ENCODE results near the gene PALLD. TPM values are rescaled to one million over a fixed set of nuclear protein-coding genes. Genes with fewer than 3 reads are reported as not detected.
A peak's percentile ranks its signal among the peaks of the same experiment; 100 is the strongest.

Gene PALLD
- total RNA-seq, 1 experiment from 2014 or later: 50.0 TPM

- no peak for DNase-seq (ENCODE audit: low read depth)
These were observed 329.8 kb downstream of the PALLD start for GRCh38 chr4:168826620-168827019.

DNA sequence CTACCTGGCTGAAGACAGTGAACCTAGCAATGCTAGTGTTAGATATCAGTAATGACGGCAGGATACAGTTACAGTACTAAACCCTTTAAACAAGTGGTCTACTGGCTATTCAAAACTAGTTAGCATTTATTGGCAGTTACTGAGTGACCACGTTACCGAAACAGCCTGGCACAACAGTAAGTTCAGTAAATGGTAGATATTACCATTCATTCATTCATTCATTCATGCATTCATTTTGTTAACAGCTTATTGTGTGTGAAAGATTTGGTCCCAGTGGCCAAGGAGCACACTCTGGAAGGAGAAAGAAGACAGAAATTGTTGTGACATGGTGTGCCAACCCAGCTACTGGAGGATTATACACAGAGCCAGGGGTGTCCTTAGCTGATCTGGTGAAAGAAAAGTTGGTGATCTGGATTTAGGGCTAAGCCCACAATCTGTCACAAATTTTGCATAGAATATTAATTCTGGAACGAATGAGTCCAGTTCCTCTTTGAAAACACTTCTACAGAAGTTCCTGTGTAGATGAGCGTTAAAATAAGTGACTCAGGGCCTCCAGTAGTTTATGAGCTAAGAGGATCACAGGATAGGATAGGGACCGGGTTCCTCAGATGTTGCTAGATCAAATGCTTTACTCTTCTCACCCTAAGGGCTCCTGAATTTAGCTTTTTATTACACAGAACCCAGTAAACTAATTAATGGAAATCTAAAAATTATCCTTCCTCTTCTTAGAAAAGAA lies 334.1 kb downstream of the PALLD start:
- no peak for DNase-seq (ENCODE audit: low read depth)

DNA sequence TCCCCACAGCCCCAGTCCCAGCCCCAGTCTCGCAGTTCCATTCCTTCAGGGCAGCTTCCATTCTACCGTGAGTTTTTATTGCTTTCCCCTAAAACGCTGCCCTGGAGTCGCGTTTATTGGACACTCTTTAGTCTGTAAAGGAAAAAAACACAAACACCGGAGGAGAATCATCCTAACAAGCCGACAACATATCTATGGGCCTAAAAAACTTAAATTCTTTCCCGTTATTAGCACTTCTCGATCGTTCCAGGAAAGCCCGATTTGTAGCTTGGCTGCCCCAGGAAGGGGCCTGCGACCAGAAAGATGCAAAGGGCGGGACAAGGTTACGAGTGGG lies 334.7 kb downstream of the PALLD start:
- no peak for DNase-seq (ENCODE audit: low read depth)

DNA sequence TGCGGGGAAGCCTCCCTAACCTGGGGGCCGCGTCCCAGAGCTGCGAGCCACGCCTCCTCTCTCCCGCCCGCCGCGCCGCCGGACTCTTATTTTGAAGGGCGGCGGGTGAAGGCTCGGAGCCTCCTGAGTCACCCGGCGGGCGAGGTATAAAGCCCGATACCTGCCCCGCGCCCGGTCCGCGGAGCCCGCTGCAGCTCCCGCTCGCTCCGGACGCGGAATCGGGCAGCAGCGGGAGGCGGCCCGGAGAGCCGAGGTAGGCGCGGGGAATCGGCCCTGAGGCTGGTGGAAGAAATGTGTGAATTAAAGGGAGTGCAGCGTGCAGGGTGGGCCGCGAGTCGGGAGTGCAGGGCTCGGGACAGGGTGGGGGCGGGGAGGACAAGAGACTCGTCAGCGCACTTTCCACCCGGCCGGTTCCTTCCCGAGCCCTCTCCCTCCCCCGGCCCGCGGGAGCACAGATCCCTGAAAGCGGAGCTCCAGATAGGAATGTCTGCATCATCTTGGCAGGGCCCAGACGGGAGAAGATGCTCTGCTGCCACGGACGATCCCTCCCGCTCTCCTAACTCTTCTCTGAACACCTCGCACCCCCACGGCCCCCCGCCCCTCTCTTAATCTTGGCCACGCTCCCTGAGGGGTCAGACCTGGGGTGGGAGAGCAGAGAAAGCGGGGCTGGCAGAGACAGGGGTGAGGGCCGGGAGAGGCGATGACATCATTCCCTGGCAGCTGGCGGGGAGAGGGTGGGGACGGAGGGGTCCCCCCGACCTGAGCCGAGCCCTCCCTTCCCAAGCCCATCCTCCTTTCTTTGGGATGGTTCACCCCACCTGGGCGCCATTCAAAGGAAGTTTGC lies 335.3 kb downstream of the PALLD start:
- DNase-seq (ENCODE audit: low read depth): peak; percentile 72

DNA sequence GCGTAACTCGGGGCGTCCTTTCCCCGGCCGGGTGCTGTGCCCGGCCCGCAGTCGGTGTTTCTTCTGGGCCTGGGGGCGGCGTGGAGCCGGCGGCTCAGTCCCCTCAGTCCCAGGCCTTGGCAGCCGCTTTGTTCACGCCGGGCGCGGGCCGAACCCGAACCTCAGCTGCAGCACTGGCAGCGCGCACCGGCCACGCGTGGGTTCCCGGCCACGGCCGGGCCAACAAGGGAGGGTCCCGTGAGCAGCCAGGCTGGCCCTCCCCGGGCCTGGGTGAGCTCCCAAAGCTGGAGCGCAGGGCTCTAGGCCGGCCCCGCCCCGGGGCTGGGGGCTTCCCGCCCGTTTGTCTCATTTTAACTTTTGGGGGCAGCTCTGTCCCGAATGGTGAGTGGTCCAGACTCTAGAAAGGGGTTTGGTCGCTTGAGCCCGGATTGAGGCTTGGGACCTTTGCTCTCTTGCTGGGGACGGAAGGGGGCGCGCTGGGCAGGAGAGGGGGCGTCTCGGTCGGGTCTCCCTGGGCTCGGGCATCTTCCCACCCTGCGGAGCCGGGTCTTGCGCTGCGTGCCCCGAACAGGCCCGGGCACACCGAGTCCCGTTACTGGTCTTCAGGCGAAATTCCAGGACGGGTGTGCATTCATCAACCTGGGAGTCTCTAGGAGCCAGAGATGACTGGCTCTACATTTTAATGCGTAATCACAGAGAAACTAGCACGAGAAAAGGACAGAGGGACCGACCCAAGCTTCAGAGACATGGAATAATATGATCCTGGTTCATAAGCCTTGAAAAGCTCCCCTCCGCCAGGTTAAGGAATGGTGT lies 336.1 kb downstream of the PALLD start:
- no peak for DNase-seq (ENCODE audit: low read depth)

- DNase-seq (ENCODE audit: low read depth): no peak
These were observed 337.0 kb downstream of the PALLD start for GRCh38 chr4:168833881-168834280.

DNA sequence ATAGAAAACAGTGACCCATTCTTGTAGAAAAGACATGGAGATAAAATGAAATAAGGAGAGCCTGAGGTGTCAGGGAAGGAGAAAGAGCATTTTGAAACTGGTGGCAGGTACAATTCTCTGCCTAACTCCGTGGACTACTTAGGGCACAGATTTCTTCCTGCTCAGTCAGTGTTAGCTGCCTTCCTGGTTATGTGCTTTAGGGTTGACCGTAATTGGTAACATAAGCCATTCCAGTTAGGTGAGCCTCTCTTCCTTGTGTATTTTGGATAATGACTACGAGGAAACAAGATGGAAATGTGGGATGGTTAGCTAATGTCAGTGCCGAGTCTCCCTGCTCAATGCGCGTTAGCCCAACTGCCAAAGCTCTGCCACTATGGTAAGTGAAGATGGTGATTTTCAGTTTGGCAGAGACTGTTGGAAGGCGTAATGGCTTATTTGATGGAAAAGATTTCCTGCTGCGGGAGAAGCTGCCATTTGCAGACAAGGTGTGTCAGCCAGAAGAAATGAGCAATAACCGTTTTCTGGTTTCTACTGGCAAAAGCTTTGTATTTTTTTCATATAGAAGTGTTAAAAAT lies 339.1 kb downstream of the PALLD start:
- no peak for DNase-seq (ENCODE audit: low read depth)

DNA sequence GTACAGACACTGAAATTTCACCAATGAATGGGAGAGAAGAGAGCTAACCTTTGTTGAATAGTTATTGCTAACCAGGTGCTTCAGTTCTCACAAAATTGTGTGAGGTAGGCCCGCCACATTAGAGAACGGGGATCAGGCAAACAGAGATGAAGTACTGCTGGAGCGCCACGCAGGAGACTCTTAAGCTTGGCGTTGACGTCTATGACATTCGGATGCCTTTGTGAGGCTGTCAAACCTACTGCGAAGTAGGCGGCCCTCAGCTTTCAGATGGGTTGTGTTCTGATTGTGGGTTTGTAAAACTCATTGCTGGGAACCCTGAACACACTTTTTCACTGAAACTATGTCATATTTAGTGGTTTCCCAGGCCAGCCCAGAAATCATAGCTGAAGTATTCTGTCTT lies 339.6 kb downstream of the PALLD start:
- DNase-seq (ENCODE audit: low read depth): no peak

- no peak for DNase-seq (ENCODE audit: low read depth)
These were observed 341.1 kb downstream of the PALLD start for GRCh38 chr4:168837922-168838321.

DNA sequence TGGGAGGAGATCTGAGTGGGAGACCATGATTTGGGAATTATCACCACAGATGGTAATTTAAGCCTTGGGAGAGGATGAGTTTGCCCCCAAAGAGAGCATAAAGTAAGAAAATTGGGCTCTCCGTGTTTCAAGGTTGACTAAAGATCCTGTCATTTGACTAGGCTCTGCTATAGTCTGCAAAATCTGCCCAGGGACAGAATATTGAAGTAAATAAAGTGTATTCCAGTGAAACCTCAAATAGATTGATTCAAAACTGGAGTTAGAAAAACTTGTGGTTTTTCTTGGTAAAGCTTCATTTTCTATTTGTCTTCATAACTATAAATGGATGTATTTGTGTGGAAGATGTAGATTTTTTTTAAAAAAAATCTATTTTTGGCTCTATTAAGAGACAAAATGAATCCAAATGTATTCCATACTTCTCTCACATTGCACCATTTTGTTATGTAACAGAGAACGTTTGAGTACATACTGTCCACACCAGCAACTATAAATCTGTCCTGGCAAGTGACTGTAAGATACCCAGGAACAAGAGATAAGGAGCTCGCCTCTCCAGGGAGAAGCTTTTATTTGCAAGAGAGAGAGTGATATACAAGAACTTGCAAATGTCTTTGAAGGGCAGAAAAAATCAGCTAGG lies 343.0 kb downstream of the PALLD start:
- DNase-seq (ENCODE audit: low read depth): no peak

- no peak for DNase-seq (ENCODE audit: low read depth)
These were observed 343.5 kb downstream of the PALLD start for GRCh38 chr4:168840392-168840763.

DNA sequence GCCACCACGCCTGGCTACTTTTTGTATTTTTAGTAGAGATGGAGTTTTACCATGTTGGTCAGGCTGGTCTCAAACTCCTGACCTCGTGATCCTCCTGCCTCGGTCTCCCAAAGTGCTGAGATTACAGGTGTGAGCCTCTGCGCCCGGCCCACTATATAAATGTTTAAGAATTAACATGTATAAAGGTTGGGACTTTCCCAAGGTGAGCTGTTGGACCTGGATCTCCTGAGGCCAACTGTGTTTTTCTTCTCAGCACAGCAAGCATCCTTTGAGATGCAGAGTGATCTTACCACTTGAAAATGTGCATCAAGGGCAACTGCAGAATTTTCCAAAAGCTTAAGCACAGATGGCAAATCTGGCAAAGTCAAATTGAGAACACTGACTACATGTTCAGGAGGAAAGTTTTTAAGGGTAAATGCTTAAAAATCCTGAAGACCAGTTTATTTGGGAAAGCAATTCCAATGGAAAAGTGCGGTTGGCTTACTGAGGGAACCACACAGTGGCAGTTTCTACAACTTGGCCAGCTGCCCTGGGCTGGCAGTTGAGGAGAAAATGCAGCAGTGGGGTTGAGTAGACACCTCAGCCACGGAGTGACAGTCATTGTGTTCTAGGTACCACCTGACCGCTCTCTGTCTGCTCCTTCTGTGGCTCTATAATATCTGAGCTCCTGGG lies 344.3 kb downstream of the PALLD start:
- no peak for DNase-seq (ENCODE audit: low read depth)

DNA sequence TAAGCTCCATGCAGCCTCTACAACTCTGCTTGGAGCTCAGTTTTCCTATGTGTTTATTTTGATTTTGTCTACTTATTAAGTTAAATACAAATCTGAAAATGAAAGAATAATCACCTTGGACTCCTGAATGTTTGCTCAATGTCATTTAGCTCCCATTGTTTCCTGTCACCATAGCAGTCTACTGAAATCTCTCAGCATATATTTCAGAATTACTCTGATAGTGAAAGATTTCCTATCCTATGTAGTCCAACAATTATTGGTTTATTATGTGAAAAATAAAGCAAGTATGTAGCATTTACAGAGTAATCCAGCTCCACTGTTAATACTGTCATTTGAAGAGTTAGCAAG lies 344.8 kb downstream of the PALLD start:
- no peak for DNase-seq (ENCODE audit: low read depth)

DNA sequence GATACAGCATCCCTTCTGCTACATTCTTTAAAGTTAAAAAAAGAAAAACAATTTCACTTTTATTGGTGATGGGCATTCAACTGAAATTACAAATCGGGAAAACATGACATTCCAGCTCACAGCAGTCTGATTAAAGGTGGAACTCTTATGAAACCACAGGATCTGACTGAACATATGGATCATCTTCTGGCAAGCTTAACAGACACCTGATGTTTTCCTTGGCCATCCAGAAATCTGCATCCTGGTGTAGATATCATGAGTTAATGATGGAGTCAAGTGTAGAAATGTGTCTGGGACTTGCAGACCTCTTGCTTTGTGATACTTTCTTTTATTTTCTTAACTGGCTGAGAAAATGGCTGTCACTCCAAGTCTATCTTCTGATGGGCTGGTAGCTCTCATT lies 345.3 kb downstream of the PALLD start:
- DNase-seq (ENCODE audit: low read depth): no peak

- DNase-seq (ENCODE audit: low read depth): no peak
These were observed 346.8 kb downstream of the PALLD start for GRCh38 chr4:168843635-168844034.

DNA sequence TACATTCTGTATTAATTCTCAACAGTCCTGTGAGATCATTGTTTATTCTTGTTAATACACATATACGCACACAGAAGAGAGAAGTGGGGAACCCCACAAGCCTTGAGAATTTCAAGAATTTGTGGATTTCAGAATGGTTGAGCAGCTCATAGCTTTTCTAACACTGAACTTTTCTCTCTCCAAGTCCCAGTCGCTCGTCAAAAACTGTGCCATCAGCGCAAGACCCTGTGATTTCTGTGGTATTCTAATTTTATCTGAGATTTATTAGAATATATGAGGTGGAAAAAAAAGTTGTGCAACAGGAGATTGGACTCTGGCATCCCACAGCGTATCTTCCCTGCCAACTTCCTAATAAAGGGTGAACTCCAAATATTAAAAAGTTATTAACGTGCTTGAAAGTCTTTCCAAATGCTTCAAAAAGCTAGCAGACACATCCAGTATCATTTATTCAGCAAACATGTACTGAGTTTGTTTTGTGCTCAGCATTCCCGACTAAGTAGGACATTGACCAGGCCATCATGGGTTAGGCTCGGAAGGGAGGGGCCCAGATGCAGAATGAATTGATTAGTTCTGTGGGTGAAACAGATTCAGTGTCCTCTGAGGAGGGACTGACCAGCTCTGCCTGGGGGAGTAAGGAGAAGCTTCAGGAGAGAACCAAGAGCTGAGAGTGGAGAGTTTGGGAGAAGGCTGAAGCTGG lies 347.6 kb downstream of the PALLD start:
- no peak for DNase-seq (ENCODE audit: low read depth)

DNA sequence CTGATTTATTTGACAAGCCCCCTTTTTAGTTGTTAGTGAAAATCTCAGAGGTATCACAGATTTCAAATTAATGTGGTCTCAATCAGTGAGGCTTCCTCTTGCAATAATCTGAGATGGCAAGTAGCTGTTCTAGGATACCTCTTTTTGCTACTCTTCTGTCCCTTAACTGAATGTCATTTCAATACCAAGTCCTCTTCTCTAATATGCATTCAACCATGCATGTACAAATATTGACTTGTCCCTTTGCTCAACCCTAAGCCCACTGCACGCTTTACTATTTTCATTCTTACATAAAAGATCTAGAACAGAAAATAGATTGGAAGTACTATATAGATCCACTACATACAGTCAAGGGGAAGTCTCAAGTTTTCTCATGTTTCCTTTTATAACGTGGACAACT lies 349.0 kb downstream of the PALLD start:
- DNase-seq (ENCODE audit: low read depth): no peak

- DNase-seq (ENCODE audit: low read depth): no peak
These were observed 349.6 kb downstream of the PALLD start for GRCh38 chr4:168846414-168846813.

DNA sequence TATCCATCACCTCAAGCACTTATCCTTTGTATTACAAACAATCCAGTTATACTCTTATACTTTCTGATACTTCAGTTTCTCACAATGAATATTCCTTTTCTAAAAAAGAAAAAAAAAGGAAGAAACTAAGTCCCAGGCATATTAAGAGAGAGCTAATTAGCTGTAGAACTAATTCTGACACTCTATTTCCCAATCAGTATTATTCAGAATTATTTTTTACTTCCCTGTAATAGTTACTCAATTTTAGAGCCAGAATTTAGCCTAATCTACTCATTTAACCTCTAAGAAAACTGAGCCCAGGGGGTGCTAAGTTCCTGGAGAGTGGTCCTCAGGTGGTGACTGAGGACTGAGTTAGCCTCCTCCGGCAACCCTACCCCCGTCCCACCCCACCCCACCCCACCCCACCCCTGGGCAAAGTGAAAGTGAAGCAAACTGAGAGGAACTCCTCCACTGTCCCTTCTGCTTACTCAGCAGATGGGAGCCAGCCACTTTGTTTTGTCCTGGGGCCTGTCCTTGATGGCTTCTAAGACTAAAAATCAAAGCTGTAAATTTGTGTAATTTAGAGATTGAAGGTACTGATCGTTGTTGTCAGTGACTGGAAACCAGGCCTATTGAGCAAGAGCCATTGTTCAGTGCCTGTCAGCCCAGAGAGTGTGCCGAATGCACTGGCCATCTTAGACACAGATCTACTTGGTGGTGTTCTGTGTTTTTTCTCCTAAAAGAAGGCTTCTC lies 351.1 kb downstream of the PALLD start:
- no peak for DNase-seq (ENCODE audit: low read depth)
